Nephron (organoid): Measurements from ENCODE around the gene KXD1.

Experiments
- H3K27ac Mint-ChIP-seq, 3 experiments: 2 replicates each; pipeline ENCODE4 v1.8.0; 2020; ENCODE audit warnings: mixed read lengths in 3 of 3, mild to moderate bottlenecking in 2 of 3, moderate library complexity in 1 of 3
- H3K27me3 Mint-ChIP-seq: 2 replicates; pipeline ENCODE4 v1.8.0; 2021; ENCODE audit warnings: low read depth, mild to moderate bottlenecking, moderate library complexity, mixed read lengths
- H3K36me3 Mint-ChIP-seq: 2 replicates; pipeline ENCODE4 v1.8.0; 2020; ENCODE audit warnings: low read depth, mixed read lengths
- H3K4me1 Mint-ChIP-seq: 2 replicates; pipeline ENCODE4 v1.8.0; 2020; ENCODE audit warnings: mixed read lengths
- H3K4me3 Mint-ChIP-seq, 3 experiments: 2 replicates each; pipeline ENCODE4 v1.8.0; 2020; ENCODE audit warnings: mild to moderate bottlenecking in 3 of 3, mixed read lengths in 3 of 3, moderate library complexity in 2 of 3
- H3K9me3 Mint-ChIP-seq: 2 replicates; pipeline ENCODE4 v1.8.0; 2020; ENCODE audit warnings: mixed read lengths
- TF ChIP-seq, protein P1 (sequence below), 3 experiments: fragments of 200-600 bp; sonication (generic); IDR thresholded peaks; one replicate each; pipeline ENCODE4 v1.5.0; 2021; ENCODE audit warnings: antibody characterized with exemption in 3 of 3; ENCODE audit not compliant: unreplicated experiment in 3 of 3

Gene KXD1

GRCh38 chr19:18543814-18544475 is 13.7 kb upstream of the KXD1 start:
- no peaks in the 10 kb centered on the region for H3K4me1 Mint-ChIP-seq
- no peaks in the 10 kb centered on the region for H3K9me3 Mint-ChIP-seq
- H3K4me3 Mint-ChIP-seq: peak overlapping the region; percentile 87 to 92 (median 90)
- TF ChIP-seq, protein P1, sequence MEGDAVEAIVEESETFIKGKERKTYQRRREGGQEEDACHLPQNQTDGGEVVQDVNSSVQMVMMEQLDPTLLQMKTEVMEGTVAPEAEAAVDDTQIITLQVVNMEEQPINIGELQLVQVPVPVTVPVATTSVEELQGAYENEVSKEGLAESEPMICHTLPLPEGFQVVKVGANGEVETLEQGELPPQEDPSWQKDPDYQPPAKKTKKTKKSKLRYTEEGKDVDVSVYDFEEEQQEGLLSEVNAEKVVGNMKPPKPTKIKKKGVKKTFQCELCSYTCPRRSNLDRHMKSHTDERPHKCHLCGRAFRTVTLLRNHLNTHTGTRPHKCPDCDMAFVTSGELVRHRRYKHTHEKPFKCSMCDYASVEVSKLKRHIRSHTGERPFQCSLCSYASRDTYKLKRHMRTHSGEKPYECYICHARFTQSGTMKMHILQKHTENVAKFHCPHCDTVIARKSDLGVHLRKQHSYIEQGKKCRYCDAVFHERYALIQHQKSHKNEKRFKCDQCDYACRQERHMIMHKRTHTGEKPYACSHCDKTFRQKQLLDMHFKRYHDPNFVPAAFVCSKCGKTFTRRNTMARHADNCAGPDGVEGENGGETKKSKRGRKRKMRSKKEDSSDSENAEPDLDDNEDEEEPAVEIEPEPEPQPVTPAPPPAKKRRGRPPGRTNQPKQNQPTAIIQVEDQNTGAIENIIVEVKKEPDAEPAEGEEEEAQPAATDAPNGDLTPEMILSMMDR (IDR thresholded peaks at IDR 0.05; ENCODE audit: unreplicated experiment in 3 of 3): no peak
- peak overlapping the region; percentile 50 to 89 (median 54) for H3K27ac Mint-ChIP-seq
- peaks cover 17% of the 10 kb centered on the region for H3K36me3 Mint-ChIP-seq
- H3K27me3 Mint-ChIP-seq: no peaks in the 10 kb centered on the region

DNA sequence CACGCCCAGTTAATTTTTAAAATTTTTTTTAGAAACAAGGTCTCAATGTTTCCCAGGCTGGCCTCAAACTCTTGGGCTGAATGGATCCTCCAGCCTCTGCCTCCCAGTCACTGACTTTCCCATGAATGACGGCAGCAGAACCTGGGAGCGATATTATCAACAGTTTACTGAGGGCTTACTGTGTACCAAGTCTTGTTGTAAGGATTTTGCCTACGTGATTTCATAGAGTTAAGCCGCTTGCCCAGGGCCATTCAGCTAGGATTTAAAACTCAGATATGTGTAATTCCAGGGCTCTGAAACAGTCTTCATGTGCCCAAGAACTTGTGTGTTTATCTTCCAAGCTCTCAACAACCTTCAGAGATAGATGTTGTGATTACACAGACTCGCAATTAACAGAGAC is 6.0 kb upstream of the KXD1 start:
- no peaks in the 10 kb centered on the region for H3K36me3 Mint-ChIP-seq

GRCh38 chr19:18558202-18558555 is 509 bp downstream of the KXD1 start:
- TF ChIP-seq, protein P1 (IDR thresholded peaks at IDR 0.05; ENCODE audit: unreplicated experiment in 3 of 3): no peak
- Mint-ChIP-seq H3K4me3 (peak overlapping the region; percentile 90 to 94 (median 90)), H3K27ac (peak overlapping the region; percentile 19 to 76 (median 34)), H3K4me1 (peaks cover 7% of the 10 kb centered on the region), H3K9me3 (no peaks in the 10 kb centered on the region), H3K36me3 (peaks cover 3% of the 10 kb centered on the region), H3K27me3 (no peaks in the 10 kb centered on the region)

More for the DNA sequence above, 6.0 kb upstream of the KXD1 start:
- Mint-ChIP-seq H3K27ac (no peak overlapping the region), H3K4me1 (no peaks in the 10 kb centered on the region), H3K27me3 (no peaks in the 10 kb centered on the region), H3K9me3 (no peaks in the 10 kb centered on the region), H3K4me3 (no peak overlapping the region)
- TF ChIP-seq, protein P1 (IDR thresholded peaks at IDR 0.05; ENCODE audit: unreplicated experiment in 3 of 3): no peak

GRCh38 chr19:18558604-18559003 is 934 bp downstream of the KXD1 start:
- H3K27ac Mint-ChIP-seq: peak overlapping the region; percentile 19 to 76 (median 34)
- no peaks in the 10 kb centered on the region for H3K27me3 Mint-ChIP-seq
- peak overlapping the region; percentile 90 to 94 (median 90) for H3K4me3 Mint-ChIP-seq
- H3K9me3 Mint-ChIP-seq: no peaks in the 10 kb centered on the region
- peaks cover 3% of the 10 kb centered on the region for H3K36me3 Mint-ChIP-seq
- peaks cover 7% of the 10 kb centered on the region for H3K4me1 Mint-ChIP-seq
- TF ChIP-seq, protein P1 (IDR thresholded peaks at IDR 0.05; ENCODE audit: unreplicated experiment in 3 of 3): no peak

DNA sequence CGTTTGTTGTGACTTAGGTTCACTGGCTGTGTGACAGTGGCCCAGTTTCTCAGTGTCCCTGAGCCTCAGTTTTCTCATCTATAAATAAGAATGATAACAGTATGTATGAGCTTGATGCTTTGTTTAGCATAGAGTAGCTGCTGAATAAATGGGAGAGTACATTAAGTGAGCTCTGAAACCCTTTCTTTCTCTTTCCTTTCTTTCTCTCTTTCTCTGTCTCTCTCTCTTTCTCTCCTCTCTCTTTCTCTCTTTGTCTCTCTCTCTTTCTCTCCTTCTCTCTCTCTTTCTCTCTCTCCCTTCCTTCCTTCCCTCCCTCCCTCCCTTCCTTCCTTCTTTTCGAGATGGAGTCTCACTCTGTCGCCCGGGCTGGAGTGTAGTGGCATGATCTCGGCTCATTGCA is 2.0 kb downstream of the KXD1 start:
- no peak overlapping the region for H3K27ac Mint-ChIP-seq
- H3K4me3 Mint-ChIP-seq: peak overlapping the region; percentile 90 to 94 (median 90)
- TF ChIP-seq, protein P1 (IDR thresholded peaks at IDR 0.05; ENCODE audit: unreplicated experiment in 3 of 3): no peak
- peaks cover 7% of the 10 kb centered on the region for H3K4me1 Mint-ChIP-seq
- H3K36me3 Mint-ChIP-seq: peaks cover 6% of the 10 kb centered on the region
- no peaks in the 10 kb centered on the region for H3K27me3 Mint-ChIP-seq
- no peaks in the 10 kb centered on the region for H3K9me3 Mint-ChIP-seq

DNA sequence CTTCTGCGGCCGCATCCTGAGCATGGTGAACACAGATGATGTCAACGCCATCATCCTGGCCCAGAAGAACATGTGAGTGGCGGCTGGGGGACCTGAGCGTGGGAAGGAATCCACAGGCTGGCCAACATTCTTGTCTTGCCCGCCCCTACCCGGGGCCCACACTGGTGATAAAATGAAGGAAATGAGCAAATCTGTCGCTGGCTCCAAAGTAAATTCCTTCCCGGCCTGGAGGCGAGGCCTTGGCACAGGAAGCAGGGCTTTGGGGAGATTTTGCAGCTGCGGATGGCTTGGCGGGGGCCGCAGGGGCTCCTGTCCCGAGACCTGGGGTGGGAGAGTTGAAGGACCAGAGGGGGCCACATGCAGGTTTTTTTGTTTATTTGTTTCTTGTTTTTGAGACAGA is 4.4 kb downstream of the KXD1 start:
- Mint-ChIP-seq H3K4me3 (no peak overlapping the region), H3K9me3 (no peaks in the 10 kb centered on the region), H3K4me1 (peaks cover 7% of the 10 kb centered on the region), H3K27ac (no peak overlapping the region), H3K36me3 (peaks cover 14% of the 10 kb centered on the region), H3K27me3 (no peaks in the 10 kb centered on the region)
- TF ChIP-seq, protein P1 (IDR thresholded peaks at IDR 0.05; ENCODE audit: unreplicated experiment in 3 of 3): no peak
